Stimulated activated CD8-positive, alpha-beta memory T cell treated with anti-CD3 and anti-CD28 coated beads, Interleukin-15, amount 100 ng/mL, for 24 hours (primary cell): ENCODE results near the gene SULT1B1.

Experiments
- DNase-seq: peaks from one replicate; pipeline ENCODE4 v3.0.0-alpha.2; 2020; ENCODE audit warnings: low read depth

Gene SULT1B1

GRCh38 chr4:69697536-69698242, 62.7 kb downstream of the SULT1B1 start:
- DNase-seq: no peak

- no peak for DNase-seq
These were observed 70.8 kb downstream of the SULT1B1 start for GRCh38 chr4:69689599-69689998.

- no peak for DNase-seq
These were observed 75.6 kb downstream of the SULT1B1 start for GRCh38 chr4:69684804-69685203.
